GM21515 (cell line): ENCODE measurements around the gene ACTR3.
"Not testable (repeated sequence)": the region's sequence is repeated elsewhere in the genome, so short reads cannot be mapped to it uniquely, and the experiment has no call there.

Experiments used
- ATAC-seq: cut with Tn5 transposase; IDR thresholded peaks from one replicate; pipeline ENCODE4 v1.9.1; 2021; ENCODE audit not compliant: unreplicated experiment

ACTR3 gene

GRCh38 chr2:113901943-113902342, 12.1 kb downstream of the ACTR3 start:
- no peak for ATAC-seq

GRCh38 chr2:113905886-113906285, 16.0 kb downstream of the ACTR3 start:
- ATAC-seq, result no peak

DNA sequence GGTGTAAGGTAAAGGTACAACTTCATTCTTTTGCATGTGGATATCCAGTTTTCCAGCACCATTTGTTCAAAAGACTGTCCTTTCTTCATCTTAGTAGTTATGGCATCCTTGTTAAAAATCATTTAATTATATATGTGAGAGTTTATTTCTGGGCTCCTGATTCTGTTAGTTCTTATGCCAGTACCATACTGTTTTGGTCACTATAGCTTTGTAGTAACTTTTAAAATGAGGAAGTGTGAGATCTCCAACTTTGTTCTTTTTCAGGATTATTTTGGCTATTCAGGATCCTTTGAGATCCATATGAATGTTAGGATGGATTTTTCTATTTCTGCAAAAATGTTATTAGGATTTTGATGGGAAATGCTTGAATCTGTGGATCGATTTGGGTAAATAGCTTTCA, 16.8 kb downstream of the ACTR3 start:
- no peak for ATAC-seq

- ATAC-seq, result no peak
Observed at GRCh38 chr2:113907297-113907696, 17.4 kb downstream of the ACTR3 start.

- ATAC-seq, result no peak
Observed at GRCh38 chr2:113910110-113910717, 20.3 kb downstream of the ACTR3 start.

DNA sequence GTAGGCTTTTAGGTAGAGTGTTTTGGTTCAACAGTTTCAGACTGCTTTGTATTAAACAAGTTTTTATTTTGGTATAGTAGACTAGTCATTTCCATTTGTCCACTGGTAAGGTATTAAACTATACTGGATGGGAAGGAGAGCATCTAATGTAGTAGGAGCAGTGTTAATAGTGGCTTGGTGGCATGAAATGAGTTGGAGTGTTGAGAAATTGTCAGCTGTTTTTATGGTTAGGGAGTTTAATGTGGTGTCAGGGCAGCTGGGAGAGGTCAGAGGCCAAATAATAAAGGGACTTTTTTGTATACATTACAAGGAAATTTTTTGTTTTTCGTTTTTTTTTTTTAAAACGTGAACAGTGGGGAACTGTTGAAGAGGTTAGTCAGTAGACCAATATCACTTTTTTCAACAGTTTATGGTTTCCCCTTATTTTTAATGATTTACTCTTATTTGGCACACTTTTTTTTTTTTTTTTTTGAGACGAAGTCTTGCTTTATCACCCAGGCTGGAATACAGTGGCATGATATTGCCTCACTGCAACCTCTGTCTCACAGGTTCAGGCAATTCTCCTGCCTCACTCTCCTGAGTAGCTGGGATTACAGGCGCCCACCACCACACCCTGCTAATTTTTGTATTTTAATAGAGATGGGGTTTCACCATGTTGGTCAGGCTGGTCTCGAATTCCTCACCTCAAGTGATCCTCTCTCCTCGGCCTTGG, 21.2 kb downstream of the ACTR3 start:
- ATAC-seq, result no peak

DNA sequence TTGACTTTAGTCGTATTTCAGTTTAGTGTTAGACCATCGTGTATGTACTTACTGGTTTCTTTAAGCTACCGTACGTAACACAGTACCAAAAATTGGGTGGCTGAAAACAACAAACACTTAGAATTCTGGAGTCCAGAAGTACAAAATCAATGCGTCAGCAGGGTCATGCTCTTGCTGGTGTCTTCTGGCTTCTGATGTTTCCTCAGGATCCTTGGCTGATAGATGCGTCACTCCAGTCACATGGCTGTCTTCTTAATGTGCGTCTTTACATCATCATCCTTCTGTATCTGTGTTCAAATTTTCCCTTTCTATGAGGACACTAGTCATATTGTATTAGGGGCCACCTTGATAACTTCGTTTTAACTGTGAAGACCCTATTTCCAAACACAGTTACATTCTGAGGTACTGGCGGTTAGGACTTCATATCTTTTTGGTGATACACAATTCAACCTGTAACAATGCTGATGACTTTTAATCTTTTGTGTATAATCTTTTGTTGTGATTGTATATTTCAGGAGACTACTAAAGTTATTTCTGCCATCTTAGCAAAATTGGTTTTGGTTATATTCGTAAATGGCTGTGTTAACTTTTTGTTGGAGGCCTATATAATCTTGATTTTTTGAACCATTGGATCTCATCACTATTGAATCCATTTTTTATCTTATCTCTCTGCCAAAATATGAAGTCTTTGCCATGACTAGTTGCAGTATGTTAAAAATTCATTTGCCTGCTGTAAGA, 25.4 kb downstream of the ACTR3 start:
- no peak for ATAC-seq

DNA sequence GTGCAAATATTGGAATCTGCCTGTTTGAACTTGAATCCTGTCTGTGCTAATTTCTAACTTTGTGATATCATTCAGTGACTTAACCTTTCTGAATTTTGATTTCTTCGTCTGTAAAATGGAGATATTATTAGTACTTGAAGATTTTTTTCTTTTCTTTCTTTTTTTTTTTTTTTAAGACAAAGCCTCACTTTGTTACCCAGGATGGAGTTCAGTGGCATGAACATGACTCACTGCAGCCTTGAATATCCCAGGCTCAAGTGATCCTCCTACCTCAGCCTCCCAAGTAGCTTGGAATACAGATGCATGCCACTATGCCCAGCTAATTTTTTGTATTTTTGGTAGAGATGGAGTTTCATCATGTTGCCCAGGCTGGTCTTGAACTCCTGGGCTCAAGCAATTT, 28.3 kb downstream of the ACTR3 start:
- no peak for ATAC-seq

DNA sequence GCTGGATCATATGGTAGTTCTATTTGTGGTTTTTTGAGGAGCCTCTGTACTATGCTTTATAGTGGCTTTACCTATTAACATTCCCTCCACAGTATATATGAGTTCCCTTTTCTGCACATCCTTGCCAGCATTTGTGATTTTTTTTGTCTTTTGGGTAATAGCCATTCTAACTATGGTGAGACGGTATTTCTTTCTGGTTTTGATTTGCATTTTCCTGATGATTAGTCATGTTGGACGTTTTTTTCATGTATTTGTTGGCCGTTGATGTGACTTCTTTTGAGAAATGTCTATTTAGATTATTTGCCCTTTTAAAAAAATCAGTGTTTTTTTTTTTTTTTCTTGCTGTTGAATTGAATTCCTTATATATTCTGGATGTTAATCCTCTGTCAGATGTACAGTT, 31.1 kb downstream of the ACTR3 start:
- ATAC-seq, result no peak

GRCh38 chr2:113922335-113922734, 32.4 kb downstream of the ACTR3 start:
- ATAC-seq, result no peak

DNA sequence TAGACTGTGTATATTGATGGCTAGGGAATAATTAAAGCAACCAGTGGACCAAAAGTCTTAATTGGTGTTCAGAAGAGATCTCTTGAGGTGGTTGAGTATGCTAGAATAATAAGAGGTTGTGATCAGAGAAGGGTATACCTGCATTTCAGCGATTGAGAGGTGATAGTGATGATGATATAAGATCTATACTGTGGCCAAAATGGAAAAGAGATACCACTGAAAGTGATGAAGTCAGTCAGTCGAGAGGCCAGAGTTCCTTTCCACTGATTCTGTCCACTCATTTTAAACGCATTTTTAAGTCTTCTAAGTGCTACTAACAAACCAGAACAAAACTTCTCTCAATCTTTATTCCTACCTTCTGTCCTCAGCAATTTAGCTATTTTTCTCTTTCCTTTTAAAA, 32.9 kb downstream of the ACTR3 start:
- no peak for ATAC-seq

DNA sequence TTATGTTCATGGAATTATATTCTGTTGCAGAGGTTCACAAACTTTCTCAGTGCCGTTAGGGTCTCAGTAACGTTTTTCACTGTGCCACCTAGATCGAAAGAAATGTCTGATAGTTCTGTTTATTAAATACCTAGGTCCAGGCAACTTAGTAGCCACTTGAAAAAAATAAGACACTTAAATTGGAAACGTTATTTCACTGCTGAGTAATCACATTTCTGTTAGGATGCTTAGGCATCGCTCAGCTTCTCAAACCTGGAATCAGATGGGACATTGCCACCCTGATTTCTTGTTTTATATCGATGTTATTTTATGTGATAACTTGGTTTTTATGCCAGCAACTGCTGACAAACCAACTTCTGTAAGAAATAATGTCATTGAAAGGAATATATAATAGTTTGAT, 36.0 kb downstream of the ACTR3 start:
- ATAC-seq, result no peak

DNA sequence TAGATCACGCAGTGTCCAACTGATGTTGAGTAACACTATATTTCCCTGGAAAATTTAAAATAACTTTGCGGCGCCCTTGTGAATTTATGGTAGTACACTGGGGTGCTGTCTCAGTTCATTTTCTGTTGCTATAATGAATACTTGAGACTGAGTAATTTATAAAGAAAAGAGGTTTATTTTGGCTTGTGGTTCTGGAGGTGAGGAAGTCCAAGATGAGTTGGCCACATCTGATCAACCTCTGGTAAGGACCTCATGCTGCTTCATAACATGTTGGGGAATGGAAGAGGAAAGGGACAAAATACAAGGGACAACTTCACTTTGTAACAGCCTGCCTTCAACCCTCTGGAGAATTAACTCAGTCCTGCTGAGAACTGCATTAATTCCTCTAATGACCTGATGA, 36.4 kb downstream of the ACTR3 start:
- ATAC-seq, result no peak

DNA sequence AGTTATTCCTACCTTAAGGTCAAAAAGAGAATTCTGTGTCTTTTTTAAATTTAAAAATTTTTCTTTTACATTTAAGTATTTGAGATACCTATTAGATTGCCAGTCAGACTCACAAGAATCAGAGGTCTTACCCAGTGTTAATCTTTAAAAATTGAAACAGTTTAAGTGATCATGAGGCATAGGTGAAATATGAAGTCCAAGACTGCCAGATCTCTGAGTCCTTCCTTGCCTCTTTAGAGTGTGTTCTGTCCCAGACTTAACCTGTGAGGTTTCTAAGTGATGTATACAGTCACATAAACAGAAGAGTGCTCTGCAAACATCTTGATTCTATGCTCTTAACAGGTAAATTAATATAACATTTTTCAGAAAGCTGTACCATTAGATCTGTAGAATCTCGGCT, 40.6 kb downstream of the ACTR3 start:
- no peak for ATAC-seq

DNA sequence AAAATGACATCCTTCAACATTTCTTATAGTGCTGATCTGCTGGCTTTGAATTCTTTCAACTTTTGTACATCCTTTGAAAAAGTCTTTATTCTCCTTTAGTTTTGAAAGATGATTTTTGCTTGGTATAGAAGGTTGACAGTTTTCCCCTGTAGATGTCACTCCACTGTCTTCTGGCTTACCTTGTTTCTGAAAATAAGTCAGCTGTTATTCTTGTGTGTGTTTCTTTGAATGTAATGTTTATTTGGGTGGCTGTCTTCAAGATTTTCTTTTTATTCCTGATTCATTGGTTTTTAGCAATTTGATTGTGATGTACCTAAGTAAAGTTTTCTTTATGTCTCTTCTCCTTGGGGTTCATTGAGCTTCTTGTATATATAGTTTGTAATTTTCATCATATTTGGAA, 47.6 kb downstream of the ACTR3 start:
- ATAC-seq, result no peak

DNA sequence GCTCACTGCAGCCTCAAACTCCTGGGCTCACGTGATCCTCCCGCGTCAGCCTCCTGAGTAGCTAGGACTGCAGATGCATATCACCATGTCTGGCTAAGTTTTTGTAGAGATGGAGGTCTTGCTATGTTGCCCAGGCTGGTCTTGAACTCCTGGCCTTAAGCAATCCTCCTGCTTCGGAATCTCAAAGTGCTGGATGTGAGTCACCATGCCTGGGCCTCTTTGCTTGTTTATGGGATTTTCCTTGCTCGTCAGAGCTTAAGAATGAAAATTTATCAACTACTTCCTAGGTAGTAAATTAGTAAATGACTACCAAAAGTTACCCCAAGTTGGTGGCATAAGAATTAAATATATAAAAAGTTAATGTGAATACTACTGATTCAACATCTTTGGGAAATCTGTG, 51.0 kb downstream of the ACTR3 start:
- no peak for ATAC-seq

DNA sequence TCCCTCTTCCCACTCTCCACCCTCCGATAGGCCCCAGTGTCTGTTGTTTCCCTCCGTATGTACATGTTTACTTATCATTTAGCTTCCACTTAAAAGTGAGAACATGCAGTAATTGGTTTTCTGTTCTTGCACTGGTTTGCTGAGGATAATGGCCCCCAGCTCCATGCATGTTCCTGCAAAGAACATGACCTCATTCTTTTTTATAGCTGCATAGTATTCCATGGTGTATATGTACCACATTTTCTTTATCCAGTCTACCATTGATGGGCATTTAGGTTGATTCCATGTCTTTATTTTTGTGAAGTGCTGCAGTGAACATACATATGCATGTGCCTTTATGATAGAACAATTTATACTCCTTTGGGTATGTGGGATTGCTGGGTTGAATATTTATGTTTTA, 55.9 kb downstream of the ACTR3 start:
- ATAC-seq, result not testable (repeated sequence)

GRCh38 chr2:113950906-113951305, 61.0 kb downstream of the ACTR3 start:
- not testable (repeated sequence) for ATAC-seq

DNA sequence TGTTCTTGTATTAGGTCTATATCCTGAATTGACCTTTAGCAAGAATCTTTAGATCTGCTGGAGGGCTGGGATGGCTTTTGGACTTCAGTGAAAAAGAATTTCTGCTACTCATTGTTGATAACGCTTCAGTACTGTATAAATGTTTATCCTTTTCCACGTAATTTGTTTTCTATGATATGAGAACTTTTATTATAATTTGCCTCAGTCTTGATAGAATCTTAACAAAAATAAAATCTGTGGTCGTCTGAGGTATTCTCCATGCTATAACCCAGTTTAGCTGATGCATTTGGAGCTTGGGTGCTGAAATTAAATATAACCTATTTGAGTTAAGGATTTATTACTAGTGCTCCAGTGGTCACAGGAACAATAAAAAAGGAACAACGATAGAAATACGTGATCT, 71.1 kb downstream of the ACTR3 start:
- no peak for ATAC-seq

GRCh38 chr2:113962692-113963480, 73.0 kb downstream of the ACTR3 start:
- ATAC-seq, result no peak

DNA sequence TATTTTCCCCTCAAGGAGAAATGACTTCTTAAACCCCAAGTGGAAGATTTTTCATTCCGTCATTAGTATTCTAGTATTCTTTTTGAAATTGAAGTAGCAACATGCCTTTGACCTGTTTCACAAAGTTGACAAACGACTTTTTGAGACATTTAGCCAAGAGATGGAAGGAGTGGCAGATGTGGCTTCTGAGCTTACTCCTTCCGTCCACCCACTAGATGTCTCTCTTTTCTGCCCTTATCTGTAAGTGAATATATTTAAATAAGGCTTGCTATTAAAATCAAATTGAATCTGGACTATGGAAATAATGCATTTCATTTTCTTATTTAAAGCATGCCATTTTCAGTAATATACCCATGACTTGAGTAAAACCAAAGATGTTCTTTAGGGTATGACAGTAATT, 74.1 kb downstream of the ACTR3 start:
- no peak for ATAC-seq

- no peak for ATAC-seq
Observed at GRCh38 chr2:113964436-113964835, 74.5 kb downstream of the ACTR3 start.
